Suprapubic skin (tissue), 3 donors: Measurements from ENCODE around the gene ELAVL2.

ENCODE experiments used
- POLR2A ChIP-seq, 2 donors: fragments of 450-650 bp; IDR thresholded peaks; one replicate each; pipeline ENCODE4 v1.6.1; 2017; ENCODE audit warnings: antibody characterized with exemption in 2 of 2, mild to moderate bottlenecking in 2 of 2, moderate library complexity in 2 of 2
- TF ChIP-seq, protein P1 (sequence below), 2 donors: fragments of 200-600 bp in 1 of 2; fragments of 450-650 bp in 1 of 2; sonication (generic) in 1 of 2; IDR thresholded peaks; one replicate each; pipeline ENCODE4 v1.5.1; 2016 to 2019; ENCODE audit warnings: antibody characterized with exemption in 2 of 2, mild to moderate bottlenecking in 1 of 2, moderate library complexity in 1 of 2

DNA sequence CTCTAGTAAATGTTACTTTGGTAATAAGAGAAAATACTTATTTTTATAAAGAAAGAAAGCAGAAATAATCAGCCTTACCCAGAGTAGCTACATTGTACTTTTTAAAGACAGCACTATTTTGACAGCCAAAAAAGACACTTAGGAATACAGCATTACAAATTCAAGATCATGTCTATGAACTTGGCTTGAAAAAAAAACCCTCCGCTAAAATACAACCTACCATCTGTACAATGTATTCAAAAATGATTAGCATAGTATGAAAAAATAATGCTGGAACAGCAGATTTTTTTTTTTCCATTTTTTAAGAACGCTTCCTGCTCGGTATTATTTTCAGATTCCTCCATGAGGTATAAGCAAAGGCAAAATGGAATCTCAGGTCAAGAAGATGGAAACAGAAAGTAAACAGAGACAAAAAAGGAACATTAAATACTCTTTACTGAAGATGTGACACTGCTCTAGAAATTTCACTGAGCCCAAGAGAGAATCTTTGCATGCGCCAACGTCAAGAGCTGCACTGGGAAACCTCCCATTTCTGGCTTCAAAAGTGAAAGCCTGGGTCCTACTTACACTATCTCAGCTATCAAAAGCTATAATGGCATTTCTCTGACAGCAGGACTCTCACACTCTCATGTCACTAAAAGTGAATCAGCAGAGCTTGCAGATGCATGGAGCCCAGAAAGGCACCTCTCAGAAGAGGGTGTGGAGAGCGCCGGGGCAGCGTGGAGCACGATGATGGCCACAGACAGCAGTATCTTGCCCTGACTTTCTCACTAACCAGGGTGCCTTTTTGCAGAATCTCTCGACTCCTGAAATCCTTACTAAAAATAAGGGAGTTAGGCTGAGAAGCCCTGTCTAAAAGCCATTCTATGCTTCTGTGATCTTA is 167.4 kb downstream of the ELAVL2 start:
- TF ChIP-seq, protein P1, sequence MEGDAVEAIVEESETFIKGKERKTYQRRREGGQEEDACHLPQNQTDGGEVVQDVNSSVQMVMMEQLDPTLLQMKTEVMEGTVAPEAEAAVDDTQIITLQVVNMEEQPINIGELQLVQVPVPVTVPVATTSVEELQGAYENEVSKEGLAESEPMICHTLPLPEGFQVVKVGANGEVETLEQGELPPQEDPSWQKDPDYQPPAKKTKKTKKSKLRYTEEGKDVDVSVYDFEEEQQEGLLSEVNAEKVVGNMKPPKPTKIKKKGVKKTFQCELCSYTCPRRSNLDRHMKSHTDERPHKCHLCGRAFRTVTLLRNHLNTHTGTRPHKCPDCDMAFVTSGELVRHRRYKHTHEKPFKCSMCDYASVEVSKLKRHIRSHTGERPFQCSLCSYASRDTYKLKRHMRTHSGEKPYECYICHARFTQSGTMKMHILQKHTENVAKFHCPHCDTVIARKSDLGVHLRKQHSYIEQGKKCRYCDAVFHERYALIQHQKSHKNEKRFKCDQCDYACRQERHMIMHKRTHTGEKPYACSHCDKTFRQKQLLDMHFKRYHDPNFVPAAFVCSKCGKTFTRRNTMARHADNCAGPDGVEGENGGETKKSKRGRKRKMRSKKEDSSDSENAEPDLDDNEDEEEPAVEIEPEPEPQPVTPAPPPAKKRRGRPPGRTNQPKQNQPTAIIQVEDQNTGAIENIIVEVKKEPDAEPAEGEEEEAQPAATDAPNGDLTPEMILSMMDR (IDR thresholded peaks at IDR 0.05): no peak
- no peak for TF ChIP-seq POLR2A (IDR thresholded peaks at IDR 0.05)
